HL-60 (cell line): ENCODE measurements around the gene PHPT1.

Experiments used
- DNase-seq, 2 experiments: peaks; one replicate each; pipeline ENCODE4 v3.0.0-alpha.2; 2010 to 2020; ENCODE audit warnings: low read depth in 1 of 2, low spot score in 1 of 2
- H3K27ac ChIP-seq: fragments of 250-450 bp; sonication (Bioruptor Pico); replicated peaks from 2 replicates; pipeline ENCODE4 v1.5.1; 2020; ENCODE audit warnings: mild to moderate bottlenecking, moderate library complexity
- H3K27me3 ChIP-seq: fragments of 250-450 bp; sonication (Bioruptor Pico); 2 replicates; pipeline ENCODE4 v1.5.1; 2021; ENCODE audit warnings: mild to moderate bottlenecking, moderate library complexity; ENCODE audit not compliant: insufficient read depth, poor library complexity, severe bottlenecking
- H3K4me3 ChIP-seq: replicated peaks from 2 replicates; pipeline ENCODE4 v1.5.1; 2011; ENCODE audit warnings: mild to moderate bottlenecking, control low read depth, low read length; ENCODE audit not compliant: insufficient read depth
- GABPA ChIP-seq: IDR thresholded peaks from 2 replicates; pipeline ENCODE4 v1.6.1; 2012; ENCODE audit warnings: low read depth
- POLR2AphosphoS5 ChIP-seq: IDR thresholded peaks from 2 replicates; pipeline ENCODE4 v1.6.1; 2012; ENCODE audit warnings: low read depth
- SPI1 ChIP-seq: IDR thresholded peaks from 2 replicates; pipeline ENCODE4 v1.6.1; 2012; ENCODE audit warnings: low read depth, mild to moderate bottlenecking, borderline replicate concordance
- TF ChIP-seq, protein P1 (sequence below): IDR thresholded peaks from 2 replicates; pipeline ENCODE4 v1.6.1; 2012; ENCODE audit warnings: low read depth; ENCODE audit not compliant: insufficient replicate concordance
- TF ChIP-seq, protein P2 (sequence below): IDR thresholded peaks from one replicate; pipeline ENCODE4 v1.5.1; 2011; ENCODE audit warnings: low read length, control low read depth, inconsistent platforms; ENCODE audit not compliant: insufficient read depth

The PHPT1 gene

GRCh38 chr9:136898483-136899100 is 49.4 kb downstream of the PHPT1 start:
- Histone ChIP-seq H3K27ac (no peak overlapping the region), H3K4me3 (no peak overlapping the region), H3K27me3 (no peaks in the 10 kb centered on the region)
- TF ChIP-seq, protein P1, sequence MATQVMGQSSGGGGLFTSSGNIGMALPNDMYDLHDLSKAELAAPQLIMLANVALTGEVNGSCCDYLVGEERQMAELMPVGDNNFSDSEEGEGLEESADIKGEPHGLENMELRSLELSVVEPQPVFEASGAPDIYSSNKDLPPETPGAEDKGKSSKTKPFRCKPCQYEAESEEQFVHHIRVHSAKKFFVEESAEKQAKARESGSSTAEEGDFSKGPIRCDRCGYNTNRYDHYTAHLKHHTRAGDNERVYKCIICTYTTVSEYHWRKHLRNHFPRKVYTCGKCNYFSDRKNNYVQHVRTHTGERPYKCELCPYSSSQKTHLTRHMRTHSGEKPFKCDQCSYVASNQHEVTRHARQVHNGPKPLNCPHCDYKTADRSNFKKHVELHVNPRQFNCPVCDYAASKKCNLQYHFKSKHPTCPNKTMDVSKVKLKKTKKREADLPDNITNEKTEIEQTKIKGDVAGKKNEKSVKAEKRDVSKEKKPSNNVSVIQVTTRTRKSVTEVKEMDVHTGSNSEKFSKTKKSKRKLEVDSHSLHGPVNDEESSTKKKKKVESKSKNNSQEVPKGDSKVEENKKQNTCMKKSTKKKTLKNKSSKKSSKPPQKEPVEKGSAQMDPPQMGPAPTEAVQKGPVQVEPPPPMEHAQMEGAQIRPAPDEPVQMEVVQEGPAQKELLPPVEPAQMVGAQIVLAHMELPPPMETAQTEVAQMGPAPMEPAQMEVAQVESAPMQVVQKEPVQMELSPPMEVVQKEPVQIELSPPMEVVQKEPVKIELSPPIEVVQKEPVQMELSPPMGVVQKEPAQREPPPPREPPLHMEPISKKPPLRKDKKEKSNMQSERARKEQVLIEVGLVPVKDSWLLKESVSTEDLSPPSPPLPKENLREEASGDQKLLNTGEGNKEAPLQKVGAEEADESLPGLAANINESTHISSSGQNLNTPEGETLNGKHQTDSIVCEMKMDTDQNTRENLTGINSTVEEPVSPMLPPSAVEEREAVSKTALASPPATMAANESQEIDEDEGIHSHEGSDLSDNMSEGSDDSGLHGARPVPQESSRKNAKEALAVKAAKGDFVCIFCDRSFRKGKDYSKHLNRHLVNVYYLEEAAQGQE, result no peak
- TF ChIP-seq GABPA (no peak), POLR2AphosphoS5 (no peak), SPI1 (no peak)
- TF ChIP-seq, protein P2, sequence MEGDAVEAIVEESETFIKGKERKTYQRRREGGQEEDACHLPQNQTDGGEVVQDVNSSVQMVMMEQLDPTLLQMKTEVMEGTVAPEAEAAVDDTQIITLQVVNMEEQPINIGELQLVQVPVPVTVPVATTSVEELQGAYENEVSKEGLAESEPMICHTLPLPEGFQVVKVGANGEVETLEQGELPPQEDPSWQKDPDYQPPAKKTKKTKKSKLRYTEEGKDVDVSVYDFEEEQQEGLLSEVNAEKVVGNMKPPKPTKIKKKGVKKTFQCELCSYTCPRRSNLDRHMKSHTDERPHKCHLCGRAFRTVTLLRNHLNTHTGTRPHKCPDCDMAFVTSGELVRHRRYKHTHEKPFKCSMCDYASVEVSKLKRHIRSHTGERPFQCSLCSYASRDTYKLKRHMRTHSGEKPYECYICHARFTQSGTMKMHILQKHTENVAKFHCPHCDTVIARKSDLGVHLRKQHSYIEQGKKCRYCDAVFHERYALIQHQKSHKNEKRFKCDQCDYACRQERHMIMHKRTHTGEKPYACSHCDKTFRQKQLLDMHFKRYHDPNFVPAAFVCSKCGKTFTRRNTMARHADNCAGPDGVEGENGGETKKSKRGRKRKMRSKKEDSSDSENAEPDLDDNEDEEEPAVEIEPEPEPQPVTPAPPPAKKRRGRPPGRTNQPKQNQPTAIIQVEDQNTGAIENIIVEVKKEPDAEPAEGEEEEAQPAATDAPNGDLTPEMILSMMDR, result no peak
- DNase-seq, result no peak

DNA sequence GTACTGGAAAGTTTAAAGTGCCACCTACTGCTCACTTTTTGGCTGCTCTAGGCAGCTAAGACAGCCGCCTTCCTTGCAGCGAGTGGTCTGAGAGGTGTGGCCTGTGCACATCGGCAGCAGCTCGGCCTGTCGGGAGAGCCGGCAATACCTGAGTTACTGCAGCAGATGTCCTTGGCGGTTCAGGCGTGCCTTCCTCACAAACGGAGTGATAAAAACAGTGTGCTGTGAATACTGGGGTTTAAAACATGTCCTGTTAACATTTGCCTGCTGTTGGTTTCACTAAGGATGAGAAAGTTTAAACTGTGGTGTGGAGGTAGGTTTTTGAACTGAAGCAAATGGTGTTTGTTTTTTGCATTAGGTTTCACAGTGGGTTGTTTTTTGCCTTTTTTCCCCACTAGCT is 50.0 kb downstream of the PHPT1 start:
- Histone ChIP-seq H3K27ac (no peak overlapping the region), H3K27me3 (no peaks in the 10 kb centered on the region), H3K4me3 (no peak overlapping the region)
- DNase-seq, result no peak
- TF ChIP-seq POLR2AphosphoS5 (no peak), GABPA (no peak), SPI1 (no peak)
- TF ChIP-seq, protein P1, result no peak
- TF ChIP-seq, protein P2, result no peak

DNA sequence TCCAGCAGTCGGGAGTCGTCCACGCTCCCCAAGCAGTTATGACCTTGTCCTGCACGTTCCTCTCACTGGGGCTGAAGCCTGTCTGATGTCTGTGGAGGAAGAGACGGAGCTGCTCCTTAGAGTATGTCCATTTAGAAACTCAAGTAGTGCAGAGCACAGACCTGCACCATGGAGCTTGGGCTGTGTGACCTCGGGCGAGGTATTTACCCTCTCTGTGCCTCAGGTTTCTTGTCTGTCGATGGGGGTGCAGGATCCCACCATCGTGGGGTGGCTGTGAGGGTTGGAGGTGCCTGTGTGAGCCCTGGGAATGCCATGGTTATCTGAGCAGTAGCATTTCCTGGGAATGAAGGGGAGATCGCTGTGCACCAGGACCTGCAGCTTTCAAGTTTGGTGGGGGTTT is 51.3 kb downstream of the PHPT1 start:
- TF ChIP-seq, protein P1, result no peak
- TF ChIP-seq GABPA (no peak), POLR2AphosphoS5 (no peak), SPI1 (no peak)
- TF ChIP-seq, protein P2, result no peak
- DNase-seq, result no peak
- Histone ChIP-seq H3K27me3 (no peaks in the 10 kb centered on the region), H3K27ac (no peak overlapping the region), H3K4me3 (no peak overlapping the region)
